Measurements from ENCODE around the gene OTOF.

The OTOF gene

GRCh38 chr2:26492749-26493515, 15.0 kb upstream of the OTOF start:
- no peak for TF ChIP-seq CTCF (conservative IDR thresholded peaks at IDR 0.05; ENCODE audit: low read depth, low read length)
- H3K4me3 ChIP-seq (ENCODE audit: low read length): no peak overlapping the region
- DNase-seq (ENCODE audit: low read depth): no peak

DNA sequence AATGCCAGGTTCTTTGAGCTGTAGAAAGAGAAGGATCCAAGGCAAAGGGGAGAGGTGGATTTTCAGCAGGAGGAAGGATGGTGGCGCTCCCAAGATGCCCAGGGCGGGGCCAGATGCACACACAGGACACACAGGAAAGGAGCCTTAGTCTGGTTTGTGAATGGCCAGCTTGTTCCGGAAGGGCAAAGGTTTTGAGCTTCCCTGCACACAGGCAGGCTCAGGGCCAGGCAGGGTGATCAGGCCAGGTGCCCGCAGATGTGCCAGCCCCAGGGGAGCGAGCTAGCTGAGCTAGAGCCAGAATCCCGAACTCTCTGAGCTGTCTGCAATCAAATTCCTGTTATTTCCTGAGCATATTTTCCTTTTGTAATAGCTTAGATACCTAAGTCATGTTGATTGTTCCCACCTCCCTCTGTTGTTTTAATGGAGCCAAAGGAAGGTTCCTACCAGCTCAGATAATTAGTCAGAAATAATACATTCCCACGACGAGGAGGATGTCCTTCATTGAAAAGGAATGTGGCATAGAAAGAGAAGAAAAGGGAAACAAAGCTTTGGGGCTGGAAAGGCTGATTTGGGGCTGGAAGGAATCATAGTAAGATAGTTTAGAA, 13.7 kb upstream of the OTOF start:
- H3K4me3 ChIP-seq (ENCODE audit: low read length): no peak overlapping the region
- no peak for TF ChIP-seq CTCF (conservative IDR thresholded peaks at IDR 0.05; ENCODE audit: low read depth, low read length)
- no peak for DNase-seq (ENCODE audit: low read depth)

DNA sequence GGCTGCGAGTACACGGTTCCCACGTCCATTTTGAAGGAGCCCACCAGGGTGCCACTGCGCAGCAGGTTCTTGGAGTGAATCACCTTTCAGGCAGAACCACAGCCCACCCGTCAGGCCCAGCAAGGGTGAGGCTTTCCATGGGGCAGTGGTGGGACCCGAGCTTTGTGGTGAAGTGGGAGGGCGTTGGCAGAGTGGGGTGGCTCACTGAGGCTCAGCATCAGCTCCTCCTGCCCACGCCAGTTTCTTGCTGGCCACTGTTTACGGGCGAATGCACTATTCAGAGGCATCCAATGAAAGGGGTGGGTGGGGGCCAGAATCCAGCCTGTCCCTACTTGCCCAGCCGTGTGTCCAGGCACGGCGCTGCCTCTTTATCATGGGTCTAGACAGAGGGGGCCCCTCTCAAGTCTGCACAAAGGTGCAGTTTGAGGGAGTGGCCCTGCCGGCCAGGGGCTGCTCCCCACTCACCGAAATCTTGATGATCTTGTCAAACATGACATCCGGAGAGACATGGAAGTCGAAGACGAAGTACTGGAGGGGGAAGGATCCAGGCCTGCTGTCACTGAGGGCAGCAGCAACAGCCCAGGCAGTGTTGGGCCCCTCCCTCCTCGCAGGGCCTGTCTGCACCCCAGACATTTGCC, 11.4 kb upstream of the OTOF start:
- no peak for TF ChIP-seq CTCF (conservative IDR thresholded peaks at IDR 0.05; ENCODE audit: low read depth, low read length)
- H3K4me3 ChIP-seq (ENCODE audit: low read length): no peak overlapping the region
- DNase-seq (ENCODE audit: low read depth): no peak

GRCh38 chr2:26488463-26489212, 10.7 kb upstream of the OTOF start:
- DNase-seq (ENCODE audit: low read depth): no peak
- TF ChIP-seq CTCF (conservative IDR thresholded peaks at IDR 0.05; ENCODE audit: low read depth, low read length): no peak
- H3K4me3 ChIP-seq (ENCODE audit: low read length): no peak overlapping the region

- DNase-seq (ENCODE audit: low read depth): no peak
- TF ChIP-seq CTCF (conservative IDR thresholded peaks at IDR 0.05; ENCODE audit: low read depth, low read length): no peak
- no peak overlapping the region for H3K4me3 ChIP-seq (ENCODE audit: low read length)
Observed at GRCh38 chr2:26487192-26487591, 9.3 kb upstream of the OTOF start.

DNA sequence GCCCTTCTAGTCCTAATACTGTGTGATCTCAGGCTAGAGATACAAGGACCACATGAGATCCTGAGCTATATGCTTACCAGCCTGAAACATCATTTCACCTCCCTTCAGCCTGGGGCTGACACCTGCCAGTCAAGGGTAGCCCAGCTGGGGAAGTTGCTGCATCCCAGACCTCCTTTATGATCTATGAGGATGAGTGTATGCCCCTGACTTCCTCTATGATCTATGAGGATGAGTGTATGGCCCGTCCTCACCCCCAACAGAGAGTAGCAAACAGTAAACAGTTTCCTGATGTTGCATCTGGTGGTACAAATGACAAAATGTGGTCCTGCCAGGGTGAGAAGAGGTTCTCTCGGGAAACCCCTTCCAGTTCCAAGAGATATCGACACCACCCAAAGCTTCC, 8.9 kb upstream of the OTOF start:
- no peak overlapping the region for H3K4me3 ChIP-seq (ENCODE audit: low read length)
- DNase-seq (ENCODE audit: low read depth): no peak
- no peak for TF ChIP-seq CTCF (conservative IDR thresholded peaks at IDR 0.05; ENCODE audit: low read depth, low read length)

Data from retinal pigment epithelial cell (primary cell).